Subcutaneous adipose tissue (tissue), 4 donors: Measurements from ENCODE around the gene ACP3. TPM values are rescaled to one million over a fixed set of nuclear protein-coding genes. Genes with fewer than 3 reads are reported as not detected.

ENCODE experiments used
- total RNA-seq, 4 donors: library from RNA; depleted of rRNA; stranded (reverse); fragments of >200 nt; gene quantifications; one replicate each; pipeline ENCODE4 v1.1.0, GENCODE V29; 2016
- TF ChIP-seq, protein P1 (sequence below): fragments of 450-650 bp; IDR thresholded peaks from one replicate; pipeline ENCODE4 v1.5.1; 2016; ENCODE audit warnings: low read depth, mild to moderate bottlenecking, control low read depth, antibody characterized with exemption, moderate library complexity

Gene ACP3
- total RNA-seq, 4 donors from 2014 or later, result 1.1 to 3.5 (median 2.5) TPM; not detected in 1

DNA sequence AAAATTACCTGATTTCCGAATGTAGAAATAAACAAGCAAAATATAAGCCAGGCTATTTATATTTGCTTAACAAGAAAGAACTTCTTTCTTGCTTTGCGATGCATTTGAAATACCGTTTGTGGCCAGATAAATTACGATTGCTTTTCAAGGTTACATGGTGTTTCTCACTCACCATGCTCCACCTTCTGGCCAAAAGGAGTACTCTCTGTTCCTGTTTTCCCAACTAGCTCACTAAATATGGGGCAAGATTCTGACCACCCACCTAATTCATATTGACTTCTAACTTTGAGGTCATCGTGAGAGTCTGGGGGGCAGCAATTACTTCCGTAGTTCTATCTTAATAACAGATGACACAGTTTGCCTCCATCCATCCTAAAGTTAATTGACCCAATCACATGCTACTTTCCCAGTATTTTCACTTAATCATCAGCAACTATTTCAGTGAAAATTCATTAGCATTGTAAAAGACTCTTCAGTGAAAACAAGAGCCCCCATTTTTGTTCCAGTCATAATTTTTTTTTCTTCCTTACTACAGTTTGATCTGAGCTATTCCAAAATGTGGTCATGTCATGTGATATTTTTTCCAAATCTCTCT lies 25.9 kb downstream of the ACP3 start:
- TF ChIP-seq, protein P1, sequence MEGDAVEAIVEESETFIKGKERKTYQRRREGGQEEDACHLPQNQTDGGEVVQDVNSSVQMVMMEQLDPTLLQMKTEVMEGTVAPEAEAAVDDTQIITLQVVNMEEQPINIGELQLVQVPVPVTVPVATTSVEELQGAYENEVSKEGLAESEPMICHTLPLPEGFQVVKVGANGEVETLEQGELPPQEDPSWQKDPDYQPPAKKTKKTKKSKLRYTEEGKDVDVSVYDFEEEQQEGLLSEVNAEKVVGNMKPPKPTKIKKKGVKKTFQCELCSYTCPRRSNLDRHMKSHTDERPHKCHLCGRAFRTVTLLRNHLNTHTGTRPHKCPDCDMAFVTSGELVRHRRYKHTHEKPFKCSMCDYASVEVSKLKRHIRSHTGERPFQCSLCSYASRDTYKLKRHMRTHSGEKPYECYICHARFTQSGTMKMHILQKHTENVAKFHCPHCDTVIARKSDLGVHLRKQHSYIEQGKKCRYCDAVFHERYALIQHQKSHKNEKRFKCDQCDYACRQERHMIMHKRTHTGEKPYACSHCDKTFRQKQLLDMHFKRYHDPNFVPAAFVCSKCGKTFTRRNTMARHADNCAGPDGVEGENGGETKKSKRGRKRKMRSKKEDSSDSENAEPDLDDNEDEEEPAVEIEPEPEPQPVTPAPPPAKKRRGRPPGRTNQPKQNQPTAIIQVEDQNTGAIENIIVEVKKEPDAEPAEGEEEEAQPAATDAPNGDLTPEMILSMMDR, result no peak

DNA sequence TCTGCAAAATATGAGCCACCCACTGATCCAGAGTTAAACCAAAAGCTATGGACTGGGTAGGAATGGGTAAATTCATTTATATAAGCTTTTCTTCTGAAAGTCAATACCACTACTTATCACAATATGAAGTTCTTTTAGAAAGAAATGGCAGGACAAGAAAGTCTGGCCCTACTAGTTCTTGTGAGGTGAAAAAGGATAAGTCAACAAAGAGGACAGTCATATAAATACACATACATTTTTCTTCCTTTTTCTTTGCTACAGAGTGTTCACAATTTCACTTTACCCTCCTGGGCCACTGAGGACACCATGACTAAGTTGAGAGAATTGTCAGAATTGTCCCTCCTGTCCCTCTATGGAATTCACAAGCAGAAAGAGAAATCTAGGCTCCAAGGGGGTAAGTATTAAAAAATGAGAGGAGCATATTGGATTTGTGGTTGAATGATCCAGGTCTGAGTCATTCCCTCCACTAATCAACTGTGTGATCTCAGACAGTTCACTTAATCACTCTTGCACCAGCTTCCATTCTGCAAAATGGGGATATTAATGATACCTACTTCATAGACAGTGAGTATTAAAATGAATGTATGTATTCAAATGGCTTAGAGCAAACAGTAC lies 27.6 kb downstream of the ACP3 start:
- TF ChIP-seq, protein P1, result no peak

DNA sequence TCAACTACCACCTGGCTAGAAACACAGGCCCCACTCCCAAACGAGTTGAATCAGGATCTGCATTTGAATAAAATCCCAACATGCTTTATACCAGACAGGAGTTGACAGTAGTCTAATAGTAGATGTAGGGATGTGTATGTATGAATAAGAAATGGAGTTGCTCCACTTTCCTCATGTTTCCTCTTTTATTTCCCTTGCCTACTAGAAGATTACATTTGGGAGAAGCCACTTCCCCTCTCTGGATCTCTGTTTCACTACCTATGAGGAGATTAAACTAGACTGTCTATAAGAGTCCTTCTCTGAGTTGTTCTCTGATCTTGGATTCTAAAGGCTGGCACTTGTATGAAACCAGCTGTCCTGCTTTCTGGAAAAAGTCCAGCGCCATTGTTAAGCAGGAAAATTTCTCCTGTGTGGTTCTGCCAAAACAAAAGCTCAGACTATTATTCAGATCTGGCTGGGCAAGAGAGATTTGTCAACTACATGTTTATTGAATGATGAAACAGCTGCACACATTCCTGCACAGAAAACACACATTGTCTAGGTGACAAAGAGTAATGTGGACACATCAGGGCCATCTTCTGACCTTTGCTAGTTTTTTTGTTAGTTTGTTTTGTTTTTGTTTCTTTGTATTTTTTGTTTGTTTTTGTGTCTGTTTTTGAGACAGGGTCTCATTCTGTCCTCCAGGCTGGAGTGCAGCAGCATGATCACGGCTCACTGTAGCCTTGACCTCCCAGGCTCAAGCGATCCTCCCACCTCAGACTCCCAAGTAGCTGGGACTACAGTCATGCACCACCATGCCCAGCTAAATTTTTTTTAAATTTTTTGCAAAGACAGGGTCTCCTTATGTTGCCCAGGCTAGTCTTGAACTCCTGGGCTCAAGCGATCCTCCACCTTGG lies 29.9 kb downstream of the ACP3 start:
- TF ChIP-seq, protein P1, result no peak

DNA sequence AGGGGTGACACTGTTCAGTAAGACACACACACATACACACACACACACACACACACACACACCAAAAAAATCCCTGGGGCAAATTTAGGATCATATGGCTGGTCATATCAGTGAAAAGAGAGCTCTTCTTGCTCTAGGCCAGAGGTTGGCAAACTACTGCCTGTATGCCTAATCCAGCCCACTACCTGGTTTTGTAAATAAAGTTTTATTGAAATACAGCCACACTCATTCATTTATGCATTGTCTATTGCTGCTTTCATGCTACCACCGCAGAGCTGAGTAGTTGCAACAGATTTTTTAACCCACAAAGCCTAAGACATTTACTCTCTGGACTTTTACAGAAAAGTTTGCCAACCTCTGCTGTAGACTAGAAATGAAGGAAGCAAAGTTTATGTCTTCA lies 30.6 kb downstream of the ACP3 start:
- TF ChIP-seq, protein P1, result no peak

DNA sequence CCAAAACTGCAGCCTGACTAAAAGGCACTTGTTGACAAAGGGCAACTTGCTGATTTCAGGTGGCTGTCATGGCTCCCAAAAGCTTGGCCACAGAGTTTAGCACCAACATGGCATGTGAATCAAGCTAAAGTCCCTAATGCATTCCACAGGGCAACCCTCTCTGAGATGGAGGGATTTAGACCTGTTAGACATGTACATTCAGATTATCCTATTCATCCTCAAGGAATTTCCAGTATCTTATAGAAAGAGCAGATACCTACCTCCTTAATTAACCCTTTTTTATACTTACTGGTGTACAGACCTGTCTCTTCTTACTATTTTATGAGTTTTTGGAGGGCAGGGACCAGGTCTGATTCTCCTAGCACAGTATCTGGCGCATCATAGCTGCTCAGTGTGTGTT lies 31.3 kb downstream of the ACP3 start:
- TF ChIP-seq, protein P1, result no peak

DNA sequence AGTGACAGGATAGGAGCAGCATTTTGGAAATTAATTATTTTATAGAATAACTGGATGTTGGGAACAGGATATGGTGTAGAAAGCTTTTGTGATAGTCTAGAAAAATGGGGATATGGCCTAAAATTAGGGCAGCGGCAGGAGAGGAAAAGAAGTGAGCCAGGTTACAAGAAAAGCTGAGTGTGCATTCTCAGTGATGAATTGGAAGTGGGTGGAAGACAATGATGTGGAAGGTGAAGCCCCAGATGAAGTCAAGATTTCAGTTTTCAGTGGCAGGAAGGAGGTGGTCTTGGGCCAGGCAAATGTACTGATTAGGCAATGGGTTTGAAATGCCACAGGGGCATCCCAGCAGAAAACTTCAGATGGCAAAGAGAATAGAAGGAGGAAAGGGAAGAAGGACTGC lies 33.6 kb downstream of the ACP3 start:
- TF ChIP-seq, protein P1, result no peak

DNA sequence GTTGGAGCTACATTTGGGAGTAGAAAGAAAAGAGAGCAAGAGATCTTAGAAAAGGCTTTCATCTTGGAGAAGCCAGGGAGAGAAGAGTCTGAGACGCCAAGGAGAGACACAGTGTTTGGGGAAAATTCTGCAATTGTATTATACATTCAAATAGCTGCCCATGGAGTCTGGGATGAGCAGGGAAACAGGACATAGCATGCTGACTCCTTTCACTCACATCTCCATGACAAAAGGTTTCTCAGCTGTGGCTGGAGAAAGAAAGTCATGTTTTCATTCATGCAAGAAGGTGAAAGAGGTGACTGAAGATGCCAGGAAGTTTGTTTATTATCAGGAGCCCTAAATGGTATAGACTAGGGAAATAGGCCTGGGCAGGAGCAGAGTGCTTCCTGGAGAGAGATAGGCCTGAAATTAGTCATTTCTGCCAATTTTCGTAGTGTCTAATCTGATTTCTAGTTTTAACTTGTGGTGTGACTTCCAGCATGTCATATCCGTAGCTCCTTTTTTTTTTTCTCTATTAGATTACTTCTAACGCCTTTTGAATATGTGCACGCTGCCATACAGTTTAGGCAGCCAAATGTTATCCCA lies 34.1 kb downstream of the ACP3 start:
- TF ChIP-seq, protein P1, result no peak
